Coronary artery (tissue), 2 donors: ENCODE results near the gene GOLGA1.
"Not testable (repeated sequence)": the region's sequence is repeated elsewhere in the genome, so short reads cannot be mapped to it uniquely, and the experiment has no call there.

Experiments
- DNase-seq: peaks from one replicate; pipeline ENCODE4 v3.0.0-alpha.2; 2017; ENCODE audit warnings: low spot score
- H3K27ac ChIP-seq, 2 donors: fragments of 200-600 bp; sonication (generic); one replicate each; pipeline ENCODE4 v1.5.1; 2016 to 2019
- H3K4me3 ChIP-seq: fragments of 200-600 bp; sonication (generic); 2 replicates; pipeline ENCODE4 v1.5.1; 2016; ENCODE audit warnings: mild to moderate bottlenecking, moderate library complexity
- TF ChIP-seq, protein P1 (sequence below): fragments of 200-600 bp; sonication (generic); IDR thresholded peaks from one replicate; pipeline ENCODE4 v1.5.1; 2019; ENCODE audit warnings: antibody characterized with exemption

GOLGA1 gene

DNA sequence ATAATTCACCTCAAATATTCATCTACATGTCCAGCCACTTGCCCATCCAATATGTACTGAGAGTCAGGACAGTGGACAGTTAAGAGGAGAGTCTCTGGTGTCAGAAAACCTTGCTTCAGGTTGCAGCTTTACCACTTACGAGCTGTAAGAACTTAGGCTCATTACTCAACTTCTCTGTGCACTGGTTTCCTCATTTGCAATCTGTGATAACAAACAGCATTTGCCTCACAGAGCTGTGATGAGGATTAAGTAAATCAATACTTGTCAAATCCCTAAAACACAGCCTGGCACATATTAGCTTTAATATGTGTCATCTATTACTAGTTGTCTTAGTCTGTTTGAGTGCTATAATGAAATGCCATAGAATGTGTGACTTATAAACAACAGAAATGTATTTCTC is 8.6 kb downstream of the GOLGA1 start:
- H3K4me3 ChIP-seq: no peak overlapping the region
- TF ChIP-seq, protein P1, sequence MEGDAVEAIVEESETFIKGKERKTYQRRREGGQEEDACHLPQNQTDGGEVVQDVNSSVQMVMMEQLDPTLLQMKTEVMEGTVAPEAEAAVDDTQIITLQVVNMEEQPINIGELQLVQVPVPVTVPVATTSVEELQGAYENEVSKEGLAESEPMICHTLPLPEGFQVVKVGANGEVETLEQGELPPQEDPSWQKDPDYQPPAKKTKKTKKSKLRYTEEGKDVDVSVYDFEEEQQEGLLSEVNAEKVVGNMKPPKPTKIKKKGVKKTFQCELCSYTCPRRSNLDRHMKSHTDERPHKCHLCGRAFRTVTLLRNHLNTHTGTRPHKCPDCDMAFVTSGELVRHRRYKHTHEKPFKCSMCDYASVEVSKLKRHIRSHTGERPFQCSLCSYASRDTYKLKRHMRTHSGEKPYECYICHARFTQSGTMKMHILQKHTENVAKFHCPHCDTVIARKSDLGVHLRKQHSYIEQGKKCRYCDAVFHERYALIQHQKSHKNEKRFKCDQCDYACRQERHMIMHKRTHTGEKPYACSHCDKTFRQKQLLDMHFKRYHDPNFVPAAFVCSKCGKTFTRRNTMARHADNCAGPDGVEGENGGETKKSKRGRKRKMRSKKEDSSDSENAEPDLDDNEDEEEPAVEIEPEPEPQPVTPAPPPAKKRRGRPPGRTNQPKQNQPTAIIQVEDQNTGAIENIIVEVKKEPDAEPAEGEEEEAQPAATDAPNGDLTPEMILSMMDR: no peak
- DNase-seq: no peak
- H3K27ac ChIP-seq: no peak overlapping the region

DNA sequence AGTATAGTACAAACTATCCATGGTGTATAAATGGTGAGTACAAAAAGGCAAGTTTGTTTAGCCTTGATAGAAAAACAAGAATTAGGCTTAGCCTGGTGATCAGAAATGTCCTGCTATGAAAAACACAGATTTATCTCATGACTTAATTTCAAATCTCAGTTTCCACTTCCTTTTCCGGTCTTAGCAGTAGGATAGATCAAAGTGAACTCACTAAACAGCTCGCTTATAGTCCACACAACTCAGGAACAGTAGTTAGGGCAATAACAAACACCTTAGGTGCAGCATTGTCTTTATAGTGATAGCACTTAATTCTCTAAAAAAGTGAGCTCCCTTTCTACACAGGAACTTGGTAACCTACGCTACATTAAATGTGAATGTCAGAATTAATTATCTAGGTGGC is 11.4 kb downstream of the GOLGA1 start:
- H3K4me3 ChIP-seq: no peak overlapping the region
- no peak overlapping the region for H3K27ac ChIP-seq
- TF ChIP-seq, protein P1: no peak
- no peak for DNase-seq

DNA sequence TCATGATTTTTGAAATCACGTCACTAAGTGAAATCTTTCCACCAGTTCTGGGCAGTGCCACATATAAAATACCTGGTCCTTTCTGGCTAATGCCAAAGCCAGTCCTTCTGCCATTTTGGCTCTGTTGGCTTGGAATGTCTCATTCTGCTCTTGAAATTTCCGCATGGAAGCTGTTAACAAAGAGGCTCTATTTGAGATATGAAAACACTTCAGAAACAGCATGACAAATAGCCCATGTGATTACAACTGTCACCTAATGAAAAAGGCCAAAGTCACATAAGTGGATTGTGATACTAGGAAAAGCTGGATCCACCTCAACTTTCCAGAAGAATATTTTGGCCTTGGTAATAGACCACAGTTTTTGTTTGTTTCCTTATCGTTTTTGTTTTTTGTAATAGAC is 12.8 kb downstream of the GOLGA1 start:
- TF ChIP-seq, protein P1: no peak
- Histone ChIP-seq H3K4me3 (no peak overlapping the region), H3K27ac (no peak overlapping the region)
- no peak for DNase-seq

DNA sequence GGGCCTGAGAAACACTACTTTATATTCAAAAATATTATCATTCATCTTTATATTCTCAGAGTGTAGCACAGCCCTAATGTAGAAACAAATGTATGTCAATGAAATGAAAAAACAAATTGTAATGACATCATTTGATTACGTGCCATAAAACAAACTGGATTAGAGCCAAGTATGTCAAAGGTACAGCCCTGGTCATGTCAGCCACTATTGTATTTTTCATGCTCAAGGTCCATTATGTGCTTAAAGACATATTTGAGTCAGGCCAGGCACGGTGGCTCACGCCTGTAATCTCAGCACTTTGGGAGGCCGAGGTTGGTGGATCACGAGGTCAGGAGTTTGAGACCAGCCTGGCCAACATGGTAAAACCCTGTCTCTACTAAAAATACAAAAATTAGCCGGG is 20.5 kb downstream of the GOLGA1 start:
- not testable (repeated sequence) for H3K4me3 ChIP-seq, H3K27ac ChIP-seq, DNase-seq

DNA sequence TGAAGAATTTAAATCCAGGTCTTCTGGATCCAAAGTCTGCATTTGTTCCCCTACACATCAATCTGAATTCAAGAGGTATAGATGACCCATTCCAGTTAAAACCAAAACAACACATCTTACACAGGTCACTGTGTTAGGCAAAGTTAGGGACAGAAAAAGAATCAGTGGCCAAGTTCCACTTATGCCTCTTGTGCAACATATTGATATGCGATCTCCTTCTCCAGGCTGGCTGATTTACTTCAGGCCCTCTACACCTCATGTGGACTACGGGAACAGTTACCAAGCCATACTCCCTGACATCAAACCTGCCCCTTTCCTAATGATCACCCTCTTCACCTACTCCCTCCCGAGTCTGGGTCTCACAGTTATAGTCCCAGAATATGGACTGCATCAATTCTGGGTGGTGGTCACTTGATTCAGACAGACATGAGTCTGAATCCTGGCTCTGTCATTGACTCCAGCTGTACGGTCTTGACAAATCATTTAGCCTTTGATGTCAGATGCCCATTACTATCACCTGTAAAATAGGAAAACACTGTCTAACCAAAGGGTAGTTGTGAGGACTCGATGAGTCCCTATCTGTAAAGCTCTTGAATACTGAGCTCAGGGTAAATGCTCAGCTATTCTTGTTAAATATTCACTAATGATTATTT is 26.0 kb downstream of the GOLGA1 start:
- Histone ChIP-seq H3K4me3 (no peak overlapping the region), H3K27ac (no peak overlapping the region)
- TF ChIP-seq, protein P1: no peak
- no peak for DNase-seq

DNA sequence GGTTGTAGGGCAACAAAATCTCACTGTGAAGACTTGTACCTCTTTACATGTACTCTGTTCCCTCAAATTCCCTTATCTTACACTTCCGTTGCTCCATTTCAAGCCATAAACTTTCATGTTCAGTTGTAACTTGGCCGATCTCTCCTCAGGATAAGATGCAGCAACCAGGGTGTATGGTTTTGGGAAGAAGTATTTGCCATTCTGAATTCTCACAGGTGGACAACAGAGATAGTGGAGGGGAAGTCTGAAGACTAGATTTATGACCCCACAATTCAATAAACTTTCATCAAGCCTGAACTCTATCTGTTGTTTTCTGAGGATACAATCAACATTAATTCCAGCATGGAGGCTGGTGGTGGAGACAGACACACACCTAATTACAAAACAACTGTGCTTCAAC is 27.5 kb downstream of the GOLGA1 start:
- DNase-seq: no peak
- TF ChIP-seq, protein P1: no peak

DNA sequence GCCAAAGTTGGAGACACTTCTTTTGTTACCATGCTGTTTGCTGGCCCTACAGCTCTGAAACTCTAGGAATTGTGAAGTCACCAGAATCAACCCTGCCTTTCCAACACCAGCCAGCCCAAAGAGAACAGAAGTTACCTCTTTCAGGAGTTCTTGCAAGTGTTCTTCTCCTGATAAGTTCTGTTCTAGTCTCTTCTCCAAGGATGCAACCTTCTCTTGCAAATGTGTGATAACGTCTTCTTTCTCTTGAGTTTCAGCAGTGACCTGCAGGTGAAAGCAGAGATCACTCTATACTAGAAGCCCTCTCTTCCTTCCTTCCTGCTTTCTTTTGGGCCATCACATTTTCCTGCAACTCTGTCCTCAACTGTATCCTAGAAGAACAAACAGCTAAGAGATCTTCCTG is 29.1 kb downstream of the GOLGA1 start:
- Histone ChIP-seq H3K4me3 (no peak overlapping the region), H3K27ac (no peak overlapping the region)
- no peak for DNase-seq
- TF ChIP-seq, protein P1: no peak

More for the DNA sequence above, 27.5 kb downstream of the GOLGA1 start:
- Histone ChIP-seq H3K4me3 (no peak overlapping the region), H3K27ac (no peak overlapping the region)
